ENCODE results near the gene CDYL.

DNA sequence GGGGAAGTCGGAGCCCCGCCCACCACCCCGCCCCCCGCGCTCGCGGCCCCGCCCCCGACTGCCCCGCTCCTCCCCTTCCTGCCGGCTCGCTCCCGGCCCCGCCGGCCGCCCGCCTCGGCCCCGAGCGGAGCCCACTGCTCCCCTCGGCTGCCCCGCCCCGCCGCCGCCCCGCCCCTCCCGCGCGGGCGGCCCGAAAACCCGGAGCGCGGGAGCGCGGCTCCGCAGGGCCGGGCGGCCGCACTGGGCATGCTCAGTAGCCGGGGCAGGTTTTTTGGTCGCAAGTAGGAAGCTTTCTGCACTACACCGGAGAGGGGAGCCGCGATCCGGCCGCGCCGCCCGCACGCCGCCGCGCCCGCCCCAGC lies at the start of gene CDYL:
- no peak for TF ChIP-seq POLR2A (IDR thresholded peaks at IDR 0.05)
- TF ChIP-seq CTCF (IDR thresholded peaks at IDR 0.05): no peak

Measured in lower leg skin (tissue), 3 donors.